H9 (cell line): Measurements from ENCODE around the gene NRIP3. TPM values are rescaled to one million over a fixed set of nuclear protein-coding genes. Genes with fewer than 3 reads are reported as not detected.

ENCODE experiments used
- DNase-seq: peaks from one replicate; pipeline ENCODE4 v3.0.0-alpha.2; 2017
- H2AFZ ChIP-seq: one replicate; pipeline ENCODE4 v1.6.1; 2013; ENCODE audit warnings: mild to moderate bottlenecking, low read length, control low read depth, moderate library complexity
- H2AK5ac ChIP-seq: 2 replicates; pipeline ENCODE4 v1.6.1; 2013; ENCODE audit warnings: low read length, control low read depth, mixed read lengths; ENCODE audit not compliant: insufficient read length
- H2BK120ac ChIP-seq: one replicate; pipeline ENCODE4 v1.6.1; 2013; ENCODE audit warnings: low read depth, mild to moderate bottlenecking, low read length, control low read depth, inconsistent platforms; ENCODE audit not compliant: poor library complexity, severe bottlenecking
- H2BK12ac ChIP-seq: 2 replicates; pipeline ENCODE4 v1.6.1; 2013; ENCODE audit warnings: low read length, control low read depth, mixed read lengths, low read depth; ENCODE audit not compliant: insufficient read length
- H2BK15ac ChIP-seq: 2 replicates; pipeline ENCODE4 v1.6.1; 2013; ENCODE audit warnings: low read depth, low read length, control low read depth
- H2BK20ac ChIP-seq: one replicate; pipeline ENCODE4 v1.6.1; 2013; ENCODE audit warnings: low read depth, mild to moderate bottlenecking, low read length, control low read depth, inconsistent platforms; ENCODE audit not compliant: poor library complexity, severe bottlenecking
- H2BK5ac ChIP-seq: 2 replicates; pipeline ENCODE4 v1.6.1; 2013; ENCODE audit warnings: low read length, control low read depth, mixed read lengths; ENCODE audit not compliant: insufficient read length
- H3K14ac ChIP-seq: 2 replicates; pipeline ENCODE4 v1.6.1; 2013; ENCODE audit warnings: low read length, control low read depth; ENCODE audit not compliant: insufficient read depth
- H3K18ac ChIP-seq: 2 replicates; pipeline ENCODE4 v1.6.1; 2013; ENCODE audit warnings: low read depth, mild to moderate bottlenecking, mixed read lengths, low read length, control low read depth; ENCODE audit not compliant: insufficient read length
- H3K23ac ChIP-seq: 2 replicates; pipeline ENCODE4 v1.6.1; 2013; ENCODE audit warnings: low read length, control low read depth, mixed read lengths, low read depth; ENCODE audit not compliant: insufficient read length
- H3K23me2 ChIP-seq: 2 replicates; pipeline ENCODE4 v1.6.1; 2013; ENCODE audit warnings: low read depth, mild to moderate bottlenecking, mixed read lengths, low read length, control low read depth; ENCODE audit not compliant: insufficient read length, poor library complexity, severe bottlenecking
- H3K27ac ChIP-seq: 2 replicates; pipeline ENCODE4 v1.5.1; 2013; ENCODE audit warnings: low read length, control low read depth, mixed read lengths, low read depth; ENCODE audit not compliant: insufficient read length
- H3K27me3 ChIP-seq: 2 replicates; pipeline ENCODE4 v1.6.1; 2013; ENCODE audit warnings: low read length, control low read depth, inconsistent platforms; ENCODE audit not compliant: insufficient read depth
- H3K4ac ChIP-seq: 2 replicates; pipeline ENCODE4 v1.6.1; 2013; ENCODE audit warnings: low read depth, mild to moderate bottlenecking, control low read depth, inconsistent platforms, low read length, moderate library complexity
- H3K4me1 ChIP-seq: 2 replicates; pipeline ENCODE4 v1.6.1; 2013; ENCODE audit warnings: low read length, control low read depth, inconsistent platforms; ENCODE audit not compliant: insufficient read depth
- H3K4me2 ChIP-seq: 2 replicates; pipeline ENCODE4 v1.6.1; 2013; ENCODE audit warnings: low read length, control low read depth, mixed read lengths; ENCODE audit not compliant: insufficient read length, insufficient read depth
- H3K56ac ChIP-seq: 2 replicates; pipeline ENCODE4 v1.6.1; 2013; ENCODE audit warnings: low read depth, mild to moderate bottlenecking, mixed read lengths, low read length, control low read depth; ENCODE audit not compliant: insufficient read length
- H3K79me1 ChIP-seq: 2 replicates; pipeline ENCODE4 v1.6.1; 2013; ENCODE audit warnings: low read depth, mild to moderate bottlenecking, moderate library complexity, low read length, control low read depth, inconsistent platforms; ENCODE audit not compliant: insufficient read depth, poor library complexity, severe bottlenecking
- H3K79me2 ChIP-seq: 2 replicates; pipeline ENCODE4 v1.6.1; 2013; ENCODE audit warnings: low read length, control low read depth, inconsistent platforms; ENCODE audit not compliant: insufficient read depth
- H3K9ac ChIP-seq: 2 replicates; pipeline ENCODE4 v1.6.1; 2013; ENCODE audit warnings: low read length, control low read depth, mixed read lengths; ENCODE audit not compliant: insufficient read length; ENCODE audit errors: extremely low read depth
- H3K9me3 ChIP-seq: one replicate; pipeline ENCODE4 v1.6.1; 2013; ENCODE audit warnings: low read depth, low read length, inconsistent platforms; ENCODE audit not compliant: control insufficient read depth
- H3T11ph ChIP-seq: one replicate; pipeline ENCODE4 v1.6.1; 2013; ENCODE audit warnings: mild to moderate bottlenecking, low read length, control low read depth, inconsistent platforms
- H4K20me1 ChIP-seq: one replicate; pipeline ENCODE4 v1.6.1; 2013; ENCODE audit not compliant: control insufficient read depth, insufficient read length, insufficient read depth
- H4K5ac ChIP-seq: 2 replicates; pipeline ENCODE4 v1.6.1; 2013; ENCODE audit warnings: low read depth, mild to moderate bottlenecking, mixed read lengths, low read length, control low read depth; ENCODE audit not compliant: insufficient read length
- H4K8ac ChIP-seq: replicated peaks from 2 replicates; pipeline ENCODE4 v1.6.1; 2013; ENCODE audit warnings: low read length, control low read depth, mixed read lengths, low read depth; ENCODE audit not compliant: insufficient read length
- H4K91ac ChIP-seq: 2 replicates; pipeline ENCODE4 v1.6.1; 2013; ENCODE audit warnings: low read depth, mild to moderate bottlenecking, moderate library complexity, mixed read lengths, low read length, control low read depth; ENCODE audit not compliant: insufficient read length
- H3K27ac Mint-ChIP-seq, 3 experiments: 2 replicates in 2 of 3; 3 replicates in 1 of 3; pipeline ENCODE4 v1.8.0; 2020 to 2021; ENCODE audit warnings: mixed read lengths in 3 of 3, mild to moderate bottlenecking in 1 of 3, moderate library complexity in 1 of 3
- H3K27me3 Mint-ChIP-seq: 2 replicates; pipeline ENCODE4 v1.8.0; 2021; ENCODE audit warnings: low read depth, mild to moderate bottlenecking, moderate library complexity, mixed read lengths
- H3K36me3 Mint-ChIP-seq, 3 experiments: 2 replicates in 2 of 3; 3 replicates in 1 of 3; pipeline ENCODE4 v1.8.0; 2020 to 2021; ENCODE audit warnings: low read depth in 3 of 3, mixed read lengths in 3 of 3; ENCODE audit not compliant: insufficient read depth in 1 of 3
- H3K4me1 Mint-ChIP-seq, 2 experiments: 2 replicates each; pipeline ENCODE4 v1.8.0; 2020; ENCODE audit warnings: mixed read lengths in 2 of 2
- H3K4me3 Mint-ChIP-seq, 2 experiments: 2 replicates in 1 of 2; 3 replicates in 1 of 2; pipeline ENCODE4 v1.8.0; 2020 to 2021; ENCODE audit warnings: mild to moderate bottlenecking in 2 of 2, mixed read lengths in 2 of 2, moderate library complexity in 1 of 2
- H3K9me3 Mint-ChIP-seq, 2 experiments: 2 replicates in 1 of 2; 3 replicates in 1 of 2; pipeline ENCODE4 v1.8.0; 2020; ENCODE audit warnings: mild to moderate bottlenecking in 2 of 2, mixed read lengths in 2 of 2, moderate library complexity in 1 of 2
- WGBS: extraction: QIAGEN DNeasy Blood & Tissue Kit; methylation state at CpG from one replicate; pipeline ENCODE4 v1.1.7; 2013; ENCODE audit warnings: missing lambda C conversion rate, low lambda C conversion rate, mixed read lengths; ENCODE audit not compliant: insufficient read length; ENCODE audit errors: extremely low coverage; 5-methylcytosine and 5-hydroxymethylcytosine counted together
- total RNA-seq: library from RNA; stranded (reverse); gene quantifications from 2 replicates; pipeline ENCODE4 v1.2.1, GENCODE V29; 2021
- TF ChIP-seq, protein P1 (sequence below): fragments of 200-600 bp; sonication (generic); conservative IDR thresholded peaks from 3 replicates; pipeline ENCODE4 v1.8.0; 2021; ENCODE audit warnings: antibody characterized with exemption, mild to moderate bottlenecking

Gene NRIP3
- total RNA-seq, 1 experiment from 2014 or later = 4.2 TPM

GRCh38 chr11:9037046-9037780, 33.4 kb upstream of the NRIP3 start:
- H3K27me3 ChIP-seq = no peaks in the 10 kb centered on the region

More at GRCh38 chr11:9037046-9037780, 33.4 kb upstream of the NRIP3 start:
- Histone ChIP-seq H4K91ac (no peak overlapping the region), H3K4ac (no peak overlapping the region), H2BK12ac (no peak overlapping the region), H3K9ac (no peak overlapping the region), H3K23ac (no peak overlapping the region), H3K27ac (no peak overlapping the region), H3K79me2 (no peaks in the 10 kb centered on the region), H3K79me1 (no peaks in the 10 kb centered on the region), H4K8ac (no peak overlapping the region), H2BK15ac (no peak overlapping the region), H3K18ac (no peak overlapping the region), H3K4me1 (no peaks in the 10 kb centered on the region; the same call in 1 of the 2 replicates), H3K14ac (no peak overlapping the region), H2AFZ (no peak overlapping the region), H3K56ac (no peak overlapping the region), H2BK120ac (no peak overlapping the region), H3K4me2 (no peak overlapping the region), H4K5ac (no peak overlapping the region), H4K20me1 (no peaks in the 10 kb centered on the region), H2BK5ac (no peak overlapping the region), H2AK5ac (no peak overlapping the region), H3T11ph (no peak overlapping the region), H2BK20ac (no peak overlapping the region), H3K9me3 (no peaks in the 10 kb centered on the region), H3K23me2 (no peaks in the 10 kb centered on the region)
- H3K27ac Mint-ChIP-seq = peak overlapping the region; percentile 27 to 96 (median 93); a peak in 4 of 7 replicates
- no peak for DNase-seq
- H3K4me3 Mint-ChIP-seq = no peak overlapping the region; a peak in 1 of 5 replicates
- H3K27me3 Mint-ChIP-seq = peaks cover 7% of the 10 kb centered on the region
- H3K36me3 Mint-ChIP-seq = no peaks in the 10 kb centered on the region
- no peaks in the 10 kb centered on the region for H3K9me3 Mint-ChIP-seq
- WGBS = no CpG with 5 or more reads among the region's 7 CpGs
- peaks cover 31 to 32% of the 10 kb centered on the region in 2 experiments for H3K4me1 Mint-ChIP-seq
- TF ChIP-seq, protein P1, sequence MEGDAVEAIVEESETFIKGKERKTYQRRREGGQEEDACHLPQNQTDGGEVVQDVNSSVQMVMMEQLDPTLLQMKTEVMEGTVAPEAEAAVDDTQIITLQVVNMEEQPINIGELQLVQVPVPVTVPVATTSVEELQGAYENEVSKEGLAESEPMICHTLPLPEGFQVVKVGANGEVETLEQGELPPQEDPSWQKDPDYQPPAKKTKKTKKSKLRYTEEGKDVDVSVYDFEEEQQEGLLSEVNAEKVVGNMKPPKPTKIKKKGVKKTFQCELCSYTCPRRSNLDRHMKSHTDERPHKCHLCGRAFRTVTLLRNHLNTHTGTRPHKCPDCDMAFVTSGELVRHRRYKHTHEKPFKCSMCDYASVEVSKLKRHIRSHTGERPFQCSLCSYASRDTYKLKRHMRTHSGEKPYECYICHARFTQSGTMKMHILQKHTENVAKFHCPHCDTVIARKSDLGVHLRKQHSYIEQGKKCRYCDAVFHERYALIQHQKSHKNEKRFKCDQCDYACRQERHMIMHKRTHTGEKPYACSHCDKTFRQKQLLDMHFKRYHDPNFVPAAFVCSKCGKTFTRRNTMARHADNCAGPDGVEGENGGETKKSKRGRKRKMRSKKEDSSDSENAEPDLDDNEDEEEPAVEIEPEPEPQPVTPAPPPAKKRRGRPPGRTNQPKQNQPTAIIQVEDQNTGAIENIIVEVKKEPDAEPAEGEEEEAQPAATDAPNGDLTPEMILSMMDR = no peak
